HG03135 (cell line): ENCODE data around the gene MT2A.
"Not testable (repeated sequence)": the region's sequence is repeated elsewhere in the genome, so short reads cannot be mapped to it uniquely, and the experiment has no call there.

Experiments
- ATAC-seq: cut with Tn5 transposase; IDR thresholded peaks from one replicate; pipeline ENCODE4 v1.9.1; 2021; ENCODE audit warnings: mild to moderate bottlenecking, moderate library complexity; ENCODE audit not compliant: unreplicated experiment

Gene MT2A

DNA sequence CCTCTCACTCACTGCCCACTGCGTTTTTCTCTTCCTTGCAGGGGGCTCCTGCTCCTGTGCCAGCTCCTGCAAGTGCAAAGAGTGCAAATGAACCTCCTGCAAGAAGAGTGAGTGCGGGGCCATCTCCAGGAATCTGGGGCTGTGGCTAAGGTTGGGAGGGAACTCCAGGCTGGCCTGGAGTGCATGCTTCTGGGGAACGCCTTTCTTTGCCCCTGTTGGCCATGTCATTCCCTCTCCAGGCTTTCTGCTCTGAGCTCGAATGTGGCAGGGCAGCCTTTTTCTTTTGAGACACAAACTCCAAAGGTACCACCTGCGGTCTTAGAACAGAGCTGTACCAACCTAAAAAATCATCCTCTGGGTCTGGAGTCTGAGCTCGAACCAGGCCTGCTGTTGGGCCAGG lies 9.8 kb downstream of the MT2A start:
- no peak for ATAC-seq

DNA sequence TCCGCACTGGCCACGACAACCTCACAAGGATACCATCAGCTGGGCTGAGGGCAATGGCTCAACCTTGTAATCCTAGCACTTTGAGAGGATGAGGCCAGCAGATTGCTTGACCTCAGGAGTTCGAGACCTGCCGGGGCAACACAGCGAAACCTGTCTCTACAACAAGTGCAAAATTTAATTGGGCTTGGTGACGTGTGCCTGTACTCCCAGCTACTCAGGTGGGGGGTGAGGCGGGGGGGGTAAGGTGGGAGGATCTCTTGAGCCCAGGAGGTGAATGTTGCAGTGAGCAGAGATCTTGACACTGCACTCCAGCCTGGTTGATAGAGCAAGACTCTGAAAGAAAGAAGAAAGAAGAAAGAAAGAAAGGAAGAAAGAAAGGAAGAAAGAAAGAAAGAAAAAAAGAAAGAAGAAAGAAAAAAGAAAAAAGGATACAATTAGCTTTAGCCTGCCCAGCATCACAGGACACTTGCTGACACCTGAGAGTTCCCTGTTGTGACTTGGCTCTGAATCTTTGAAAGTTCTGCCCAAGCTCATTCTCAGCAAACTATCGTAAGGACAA lies 12.0 kb downstream of the MT2A start:
- ATAC-seq, result no peak

DNA sequence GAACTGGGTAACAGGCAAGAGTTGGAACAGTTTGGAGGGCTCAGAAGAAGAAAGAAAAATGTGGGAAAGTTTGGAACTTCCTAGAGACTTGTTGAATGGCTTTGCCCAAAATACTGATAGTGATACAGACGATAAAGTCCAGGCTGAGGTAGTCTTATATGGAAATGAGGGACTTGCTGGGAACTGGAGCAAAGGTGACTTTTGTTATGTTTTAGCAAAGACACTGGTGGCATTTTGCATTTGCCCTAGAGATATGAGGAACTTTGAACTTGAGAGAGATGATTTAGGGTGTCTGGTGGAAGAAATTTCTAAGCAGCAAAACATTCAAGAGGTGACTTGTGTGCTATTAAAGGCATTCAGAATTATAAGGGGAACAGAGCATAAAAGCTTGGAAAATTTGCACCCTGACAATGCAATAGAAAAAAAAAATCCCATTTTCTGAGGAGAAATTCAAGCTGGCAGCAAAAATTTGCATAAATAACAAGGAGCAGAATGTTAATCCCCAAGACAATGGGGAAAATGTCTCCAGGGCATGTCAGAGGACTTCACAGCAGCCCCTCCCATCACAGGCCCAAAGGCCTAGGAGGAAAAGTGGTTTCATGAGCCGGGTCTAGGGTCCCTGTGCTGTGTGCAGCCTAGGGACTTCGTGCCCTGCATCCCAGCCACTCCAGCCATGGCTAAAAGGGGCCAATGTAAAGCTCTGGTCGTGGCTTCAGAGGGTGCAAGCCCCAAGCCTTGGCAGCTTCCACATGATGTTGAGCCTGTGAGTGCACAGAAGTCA lies 13.5 kb downstream of the MT2A start:
- ATAC-seq, result not testable (repeated sequence)

DNA sequence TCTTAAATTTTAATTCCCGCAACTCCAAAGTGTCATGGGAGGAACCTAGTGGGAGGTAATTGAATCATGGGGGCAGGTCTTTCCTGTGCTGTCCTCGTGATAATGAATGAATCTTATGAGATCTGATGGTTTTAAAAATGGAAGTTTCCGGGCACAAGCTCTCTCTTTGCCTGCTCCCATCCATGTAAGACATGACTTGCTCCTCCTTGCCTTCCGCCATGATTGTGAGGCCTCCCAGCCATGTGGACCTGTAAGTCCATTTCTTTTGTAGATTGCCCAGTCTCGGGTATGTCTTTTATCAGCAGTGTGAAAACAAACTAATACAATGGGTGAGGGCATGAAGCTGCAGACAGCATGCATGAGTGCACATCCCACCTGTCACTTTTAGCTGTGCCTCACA lies 14.8 kb downstream of the MT2A start:
- ATAC-seq, result not testable (repeated sequence)

DNA sequence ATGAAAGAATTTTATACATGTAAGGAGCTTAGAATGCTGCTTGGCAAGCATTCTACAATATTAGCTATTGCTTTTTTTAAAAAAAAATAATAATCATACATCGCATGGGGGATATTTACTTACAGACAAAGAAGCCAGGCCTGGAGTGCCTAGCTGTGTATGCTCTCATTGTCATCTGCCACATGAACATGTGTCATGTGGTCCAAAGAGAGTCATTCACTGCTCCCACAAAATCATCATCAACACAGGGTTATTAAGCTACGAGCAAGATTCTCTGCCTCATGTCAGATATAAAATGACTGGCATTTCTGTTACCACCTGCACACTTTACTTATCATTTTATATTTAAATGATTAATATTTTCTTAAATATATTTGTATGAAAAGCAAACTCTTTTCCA lies 15.3 kb downstream of the MT2A start:
- ATAC-seq, result no peak

DNA sequence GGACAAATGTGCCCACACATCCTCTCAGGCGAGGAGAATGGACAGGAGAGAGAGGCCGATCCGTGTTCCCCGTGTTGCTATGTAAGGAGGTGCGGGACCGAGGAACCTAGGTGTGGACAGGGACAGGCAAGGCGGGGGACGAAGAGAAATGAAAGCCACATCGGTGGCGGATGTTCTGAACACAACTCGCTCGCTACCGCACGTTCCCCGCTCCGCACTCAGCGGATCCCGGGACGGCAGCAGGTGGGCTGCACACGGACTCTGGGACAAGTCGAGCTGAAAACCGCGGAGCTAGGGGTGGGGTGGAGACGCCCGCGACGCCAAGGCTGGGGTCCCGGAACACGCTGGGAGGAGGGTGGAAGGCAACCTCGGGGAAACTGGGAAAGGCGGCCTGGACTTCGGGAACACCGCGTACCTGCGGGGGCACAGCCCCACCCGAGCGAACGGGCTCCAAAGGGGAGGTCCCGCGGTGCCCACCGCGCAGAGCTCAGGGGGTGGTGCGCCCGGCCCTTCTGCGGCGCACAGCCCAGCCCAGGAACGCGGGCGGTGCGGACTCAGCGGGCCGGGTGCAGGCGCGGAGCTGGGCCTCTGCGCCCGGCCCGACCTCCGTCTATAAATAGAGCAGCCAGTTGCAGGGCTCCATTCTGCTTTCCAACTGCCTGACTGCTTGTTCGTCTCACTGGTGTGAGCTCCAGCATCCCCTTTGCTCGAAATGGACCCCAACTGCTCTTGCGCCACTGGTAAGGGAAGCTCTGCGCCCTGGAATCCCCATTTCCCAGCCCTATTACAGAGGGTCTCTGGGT lies 17.0 kb downstream of the MT2A start, which contains the start of gene MT1E:
TSS of gene MT1E (plus strand) at position 642 of the 803 bp plus-strand sequence. CDS start at position 713, 71 bp downstream.
- ATAC-seq, result peak; percentile 55

DNA sequence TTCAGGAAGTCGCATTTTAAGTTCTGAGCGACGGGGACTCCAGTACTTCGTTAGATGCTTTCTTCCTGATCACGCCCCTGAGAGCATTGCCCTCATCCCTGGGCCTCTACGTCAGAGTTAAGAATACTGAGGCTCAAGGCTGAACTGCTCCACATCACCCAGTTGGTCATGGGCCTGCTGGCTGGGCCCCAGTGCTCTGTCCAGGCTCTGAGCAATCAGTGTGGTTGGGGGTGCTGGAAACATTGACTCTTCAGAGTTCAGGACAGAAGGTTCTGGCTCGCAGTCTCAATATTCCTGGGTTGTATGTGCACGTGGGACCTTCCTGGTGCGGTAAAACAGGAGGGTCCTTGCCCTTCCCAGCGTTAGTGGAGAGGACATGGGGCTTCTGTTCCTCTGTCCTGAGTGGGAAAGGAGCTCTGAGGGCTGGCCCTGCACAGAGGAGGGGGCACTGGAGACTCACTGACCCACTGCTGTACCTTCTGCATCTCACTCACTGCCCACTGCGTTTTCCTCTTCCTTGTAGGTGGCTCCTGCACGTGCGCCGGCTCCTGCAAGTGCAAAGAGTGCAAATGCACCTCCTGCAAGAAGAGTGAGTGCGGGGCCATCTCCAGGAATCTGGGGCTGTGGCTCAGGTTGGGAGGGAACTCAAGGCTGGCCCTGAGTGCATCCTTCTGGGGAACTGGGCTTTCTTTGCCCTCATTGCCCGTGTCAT lies 17.7 kb downstream of the MT2A start:
- ATAC-seq, result no peak

DNA sequence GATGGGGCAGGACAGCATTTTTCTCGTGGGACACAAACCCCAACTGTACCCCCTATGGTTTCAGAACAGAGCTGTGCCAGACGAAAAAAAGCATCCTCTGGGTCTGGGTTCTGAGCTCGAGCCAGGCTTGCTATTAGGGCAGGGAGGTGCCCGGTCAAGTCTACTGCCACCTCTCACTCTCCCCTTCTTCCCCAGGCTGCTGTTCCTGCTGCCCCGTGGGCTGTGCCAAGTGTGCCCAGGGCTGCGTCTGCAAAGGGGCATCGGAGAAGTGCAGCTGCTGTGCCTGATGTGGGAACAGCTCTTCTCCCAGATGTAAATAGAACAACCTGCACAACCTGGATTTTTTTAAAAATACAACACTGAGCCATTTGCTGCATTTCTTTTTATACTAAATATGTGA lies 18.3 kb downstream of the MT2A start:
- ATAC-seq, result no peak

DNA sequence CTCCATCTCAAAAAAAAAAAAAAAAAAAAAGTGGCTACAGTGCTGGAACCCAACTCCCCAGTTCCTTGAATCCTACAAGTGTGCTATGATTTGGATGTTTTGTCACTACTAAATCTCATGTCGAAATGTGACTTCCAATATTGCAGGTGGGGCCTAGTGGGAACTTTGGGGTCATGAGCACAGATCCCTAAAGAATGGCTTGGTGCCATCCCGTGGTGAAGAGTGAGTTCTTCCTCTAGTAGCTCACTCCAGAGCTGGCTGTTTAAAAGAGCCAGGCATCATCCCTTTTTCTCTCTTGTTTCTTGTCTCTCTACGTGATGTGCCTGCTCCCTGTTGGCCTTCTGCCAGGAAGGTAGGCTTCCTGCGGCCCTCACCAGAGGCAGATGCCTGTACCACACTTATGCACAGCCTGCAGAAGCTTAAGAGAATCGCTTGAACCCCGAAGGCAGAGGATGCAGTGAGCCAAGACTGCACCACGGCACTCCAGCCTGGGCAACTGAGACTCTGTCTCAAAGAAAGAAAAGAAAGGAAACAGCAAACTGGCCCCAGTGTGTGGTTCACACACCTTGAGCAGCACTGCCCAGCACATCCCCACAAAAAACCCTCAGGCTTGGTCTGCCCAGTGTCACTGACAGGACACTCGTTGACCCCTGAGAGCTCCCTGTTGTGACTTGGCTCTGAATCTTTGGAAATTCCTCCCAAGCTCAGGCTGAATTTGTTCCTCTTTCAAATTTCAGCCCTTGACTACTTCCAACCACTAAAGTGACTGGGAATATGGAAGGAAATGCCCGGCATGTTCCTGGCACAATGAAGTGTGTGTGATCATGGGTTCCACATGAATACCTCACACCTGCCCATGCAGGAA lies 20.3 kb downstream of the MT2A start:
- no peak for ATAC-seq

DNA sequence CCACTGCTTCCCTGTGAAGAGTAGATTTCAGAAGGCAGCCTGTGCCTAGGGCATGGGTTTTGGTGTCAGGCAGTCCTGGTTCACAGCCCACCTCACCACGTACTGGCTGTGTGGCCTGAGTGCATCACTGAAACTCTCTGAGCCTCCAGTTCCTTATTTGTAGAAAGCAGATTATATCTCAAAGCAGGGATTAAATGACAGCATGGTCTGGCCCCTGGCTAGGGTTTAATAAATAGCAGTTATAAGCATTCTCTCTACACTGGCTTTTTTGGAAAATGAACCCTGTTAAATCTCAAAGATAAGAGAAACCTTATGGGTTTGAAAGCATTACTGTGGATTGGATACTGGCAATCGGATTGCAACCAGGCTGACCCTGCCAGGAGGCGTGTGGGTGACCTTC lies 21.1 kb downstream of the MT2A start:
- no peak for ATAC-seq

DNA sequence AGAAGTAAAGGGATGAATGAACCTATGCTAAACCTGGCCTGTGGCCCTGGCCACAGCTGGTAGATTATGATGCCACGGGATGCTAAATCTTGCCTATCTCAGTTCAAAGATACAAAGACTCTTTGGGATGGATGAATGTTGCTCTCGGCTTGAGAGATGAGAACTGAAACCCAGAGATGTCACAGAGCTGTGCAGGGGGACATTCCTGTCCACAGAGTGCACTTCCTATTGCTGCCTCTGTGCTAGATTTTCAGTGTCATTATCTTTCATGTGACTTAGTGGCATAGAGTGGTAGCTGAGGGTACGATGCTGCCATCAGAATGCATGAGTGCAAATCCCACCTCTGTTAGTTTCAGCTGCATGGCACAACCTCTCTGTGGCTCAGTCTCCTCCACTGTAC lies 21.8 kb downstream of the MT2A start:
- ATAC-seq, result peak; percentile 73

DNA sequence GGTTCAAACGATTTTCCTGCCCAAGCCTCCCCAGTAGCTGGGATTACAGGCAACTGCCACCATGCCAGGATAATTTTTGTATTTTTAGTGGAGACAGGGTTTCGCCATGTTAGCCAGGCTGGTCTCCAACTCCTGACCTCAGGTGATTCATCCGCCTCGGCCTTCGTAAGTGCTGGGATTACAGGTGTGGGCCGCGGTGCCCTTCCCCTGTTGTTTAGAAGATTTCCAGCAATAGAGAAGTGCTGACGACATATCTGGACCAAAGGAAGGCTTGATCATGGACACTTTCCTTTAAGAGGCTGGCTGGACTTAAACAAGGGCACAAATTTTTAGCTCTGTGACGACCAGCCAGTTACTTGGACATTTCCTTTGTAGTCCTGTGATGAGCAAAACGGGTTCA lies 22.8 kb downstream of the MT2A start:
- ATAC-seq, result no peak

DNA sequence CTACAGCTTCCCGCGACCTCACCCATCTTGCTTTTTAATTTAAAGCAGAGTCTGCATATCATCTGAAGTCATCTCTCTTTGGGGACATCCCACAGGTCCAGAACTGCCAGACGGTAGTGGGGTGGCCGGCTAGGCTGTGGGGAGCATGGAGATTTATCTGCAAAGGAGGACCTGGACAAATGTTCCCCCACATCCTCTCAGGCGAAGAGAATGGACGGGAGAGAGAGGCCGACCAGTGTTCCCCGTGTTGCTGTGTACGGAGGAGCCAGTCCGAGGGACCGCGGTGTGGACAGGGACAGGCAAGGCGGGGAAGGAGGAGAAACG lies 23.4 kb downstream of the MT2A start:
- ATAC-seq, result no peak

DNA sequence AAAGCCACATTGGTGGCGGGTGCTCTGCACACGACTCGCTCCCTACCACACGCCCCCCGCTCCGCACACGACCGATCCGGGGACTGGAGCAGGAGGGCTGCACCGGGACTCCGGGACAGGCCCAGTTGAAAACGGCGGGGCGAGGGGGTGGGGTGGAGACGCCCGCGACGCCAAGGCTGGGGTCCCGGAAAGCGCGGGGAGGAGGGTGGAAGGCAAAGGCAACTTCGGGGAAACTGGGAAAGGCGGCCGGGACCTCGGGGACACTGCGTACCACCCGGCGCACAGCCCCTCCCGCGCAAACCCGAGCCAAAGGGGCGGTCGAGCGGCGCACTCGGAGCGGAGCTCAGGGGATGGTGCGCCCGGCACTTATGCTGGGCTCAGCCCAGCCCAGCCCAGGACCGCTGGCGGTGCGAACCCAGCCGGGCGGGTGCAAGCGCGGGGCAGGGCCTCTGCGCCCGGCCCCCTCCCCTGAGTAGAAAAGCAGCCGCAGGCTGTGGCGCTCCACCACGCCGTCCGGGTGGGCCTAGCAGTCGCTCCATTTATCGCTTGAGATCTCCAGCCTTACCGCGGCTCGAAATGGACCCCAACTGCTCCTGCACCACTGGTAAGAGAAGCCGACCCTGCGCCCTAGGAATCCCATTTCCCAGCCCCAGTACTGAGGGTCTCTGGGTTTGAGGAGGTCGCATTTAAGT lies 23.9 kb downstream of the MT2A start, which contains the start of gene MT1M:
TSS of gene MT1M (plus strand) at position 504 of the 692 bp plus-strand sequence. CDS start at position 577, 73 bp downstream.
- ATAC-seq, result no peak

DNA sequence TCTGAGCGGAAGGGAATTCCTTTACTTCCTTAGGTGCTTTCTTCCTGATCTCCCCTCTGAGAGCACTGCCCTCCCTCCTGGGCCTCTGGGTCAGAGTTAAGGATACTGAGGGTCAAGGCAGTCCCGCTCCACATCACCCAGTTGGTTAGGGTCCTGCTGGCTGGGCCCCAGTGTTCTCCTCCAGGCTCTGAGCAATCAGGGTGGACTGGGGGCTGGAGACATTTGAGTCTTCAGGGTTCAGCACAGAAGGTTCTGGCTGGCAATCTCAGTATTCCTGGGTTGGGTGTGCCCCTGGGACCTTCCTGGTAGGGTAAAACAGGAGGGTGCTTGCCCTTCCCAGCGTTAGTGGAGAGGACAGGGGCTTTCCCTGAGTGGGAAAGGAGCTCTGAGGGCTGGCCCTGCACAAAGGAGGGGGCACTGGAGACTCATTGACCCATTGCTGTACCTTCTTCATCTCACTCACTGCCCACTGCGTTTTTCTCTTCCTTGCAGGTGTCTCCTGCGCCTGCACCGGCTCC lies 24.5 kb downstream of the MT2A start:
- no peak for ATAC-seq

DNA sequence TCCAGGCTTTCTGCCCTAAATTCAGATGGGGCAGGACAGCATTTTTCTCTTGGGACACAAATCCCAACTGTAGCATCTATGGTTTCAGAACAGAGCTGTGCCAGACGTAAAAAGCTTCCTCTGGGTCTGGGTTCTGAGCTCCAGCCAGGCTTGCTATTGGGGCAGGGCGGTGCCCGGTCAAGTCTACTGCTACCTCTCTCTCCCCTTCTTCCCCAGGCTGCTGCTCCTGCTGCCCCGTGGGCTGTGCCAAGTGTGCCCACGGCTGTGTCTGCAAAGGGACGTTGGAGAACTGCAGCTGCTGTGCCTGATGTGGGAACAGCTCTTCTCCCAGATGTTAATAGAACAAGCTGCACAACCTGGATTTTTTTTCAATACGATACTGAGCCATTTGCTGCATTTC lies 25.2 kb downstream of the MT2A start:
- ATAC-seq, result no peak

DNA sequence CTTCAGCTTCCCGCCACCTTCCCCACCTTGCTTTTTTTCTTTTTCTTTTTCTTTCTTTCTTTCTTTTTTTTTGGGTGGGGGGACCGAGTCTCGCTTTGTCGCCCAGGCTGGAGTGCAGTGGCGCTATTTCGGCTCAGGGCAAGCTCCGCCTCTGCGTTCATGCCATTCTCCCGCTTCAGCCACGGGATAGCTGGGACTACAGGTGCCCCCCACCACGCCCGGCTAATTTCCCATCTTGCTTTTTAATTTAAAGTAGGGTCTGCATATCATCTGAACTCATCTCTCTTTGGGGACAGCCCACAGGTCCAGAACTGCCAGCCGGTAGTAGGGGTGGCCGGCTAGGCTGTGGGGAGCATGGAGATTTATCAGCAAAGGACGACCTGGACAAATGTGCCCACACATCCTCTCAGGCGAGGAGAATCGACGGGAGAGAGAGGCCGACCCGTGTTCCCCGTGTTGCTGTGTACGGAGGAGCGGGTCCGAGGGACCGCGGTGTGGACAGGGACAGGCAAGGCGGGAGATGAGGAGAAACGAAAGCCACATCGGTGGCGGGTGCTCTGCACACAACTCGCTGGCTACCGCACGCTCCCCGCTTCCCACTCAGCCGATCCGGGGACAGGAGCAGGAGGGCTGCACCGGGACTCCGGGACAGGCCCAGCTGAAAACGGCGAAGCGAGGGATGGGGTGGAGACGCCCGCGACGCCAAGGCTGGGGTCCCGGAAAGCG lies 26.5 kb downstream of the MT2A start:
- no peak for ATAC-seq

DNA sequence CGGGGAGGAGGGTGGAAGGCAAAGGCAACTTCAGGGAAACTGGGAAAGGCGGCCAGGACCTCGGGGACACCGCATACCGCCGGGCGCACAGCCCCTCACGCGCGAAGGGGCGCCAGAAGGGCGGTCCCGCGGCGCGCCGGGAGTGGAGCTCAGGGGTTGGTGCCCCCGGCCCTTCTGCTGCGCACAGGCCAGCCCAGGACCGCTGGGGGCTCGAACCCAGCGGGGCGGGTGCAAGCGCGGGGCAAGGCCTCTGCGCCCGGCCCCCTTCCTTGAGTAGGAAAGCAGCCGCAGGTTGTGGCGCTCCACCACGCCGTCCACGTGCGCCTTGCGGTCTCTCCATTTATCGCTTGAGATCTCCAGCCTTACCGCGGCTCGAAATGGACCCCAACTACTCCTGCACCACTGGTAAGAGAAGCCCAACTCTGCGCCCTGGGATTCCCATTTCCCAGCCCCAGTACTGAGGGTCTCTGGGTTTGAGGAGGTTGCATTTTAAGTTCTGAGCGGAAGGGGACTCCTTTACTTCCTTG lies 27.1 kb downstream of the MT2A start:
- no peak for ATAC-seq
